Stimulated activated CD8-positive, alpha-beta memory T cell treated with anti-CD3 and anti-CD28 coated beads, Interleukin-12 subunit alpha, Interleukin-12 subunit beta, amount 100 ng/mL, for 24 hours (primary cell): ENCODE measurements around the gene ANKS3.
A peak's percentile ranks its signal among the peaks of the same experiment; 100 is the strongest.

Source experiments
- DNase-seq: peaks from one replicate; pipeline ENCODE4 v3.0.0-alpha.2; 2020; ENCODE audit errors: extremely low read depth

The ANKS3 gene

GRCh38 chr16:4696905-4697847 is 36.9 kb downstream of the ANKS3 start:
- DNase-seq: no peak

GRCh38 chr16:4696172-4696904 is 37.7 kb downstream of the ANKS3 start:
- DNase-seq: no peak

GRCh38 chr16:4695473-4696171 is 38.4 kb downstream of the ANKS3 start:
- DNase-seq: no peak

- DNase-seq: no peak
Measured at GRCh38 chr16:4694642-4695451, 39.2 kb downstream of the ANKS3 start.

- no peak for DNase-seq
Measured at GRCh38 chr16:4693956-4694641, 40.0 kb downstream of the ANKS3 start.

GRCh38 chr16:4693296-4693955 is 40.6 kb downstream of the ANKS3 start, which contains the start of gene NUDT16L1:
Gene NUDT16L1 (plus strand): TSS chr16:4693562. CDS start chr16:4693727, 165 bp downstream.
- DNase-seq: peak; percentile 90

GRCh38 chr16:4692460-4693295 is 41.4 kb downstream of the ANKS3 start:
- DNase-seq: no peak

- no peak for DNase-seq
Measured at GRCh38 chr16:4691666-4692412, 42.2 kb downstream of the ANKS3 start.

- no peak for DNase-seq
Measured at GRCh38 chr16:4690946-4691665, 43.0 kb downstream of the ANKS3 start.

GRCh38 chr16:4689864-4690704 is 44.0 kb downstream of the ANKS3 start:
- no peak for DNase-seq

GRCh38 chr16:4689091-4689671 is 44.9 kb downstream of the ANKS3 start:
- no peak for DNase-seq

- DNase-seq: no peak
Measured at GRCh38 chr16:4688674-4689045, 45.4 kb downstream of the ANKS3 start.

GRCh38 chr16:4687946-4688673 is 46.0 kb downstream of the ANKS3 start:
- no peak for DNase-seq

- no peak for DNase-seq
Measured at GRCh38 chr16:4687416-4687815, 46.7 kb downstream of the ANKS3 start.

- DNase-seq: no peak
Measured at GRCh38 chr16:4686497-4687210, 47.4 kb downstream of the ANKS3 start.
